ENCODE measurements around the gene CA5A.
"Not testable (repeated sequence)": the region's sequence is repeated elsewhere in the genome, so short reads cannot be mapped to it uniquely, and the experiment has no call there.

CA5A gene

GRCh38 chr16:87887931-87888330 lies 48.4 kb downstream of the CA5A start:
- DNase-seq: not testable (repeated sequence)

GRCh38 chr16:87885371-87885967 lies 50.9 kb downstream of the CA5A start:
- DNase-seq: not testable (repeated sequence)

- DNase-seq: no peak
These were observed 53.8 kb downstream of the CA5A start for GRCh38 chr16:87882436-87883019.

GRCh38 chr16:87881324-87882200 lies 54.8 kb downstream of the CA5A start:
- DNase-seq: no peak

- no peak for DNase-seq
These were observed 56.1 kb downstream of the CA5A start for GRCh38 chr16:87880117-87880696.

GRCh38 chr16:87879411-87880013 lies 56.8 kb downstream of the CA5A start:
- DNase-seq: not testable (repeated sequence)

- no peak for DNase-seq
These were observed 57.6 kb downstream of the CA5A start for GRCh38 chr16:87878704-87879103.

GRCh38 chr16:87877942-87878507 lies 58.3 kb downstream of the CA5A start:
- no peak for DNase-seq

- DNase-seq: peak; percentile 84
These were observed 61.5 kb downstream of the CA5A start for GRCh38 chr16:87874639-87875427.

- not testable (repeated sequence) for DNase-seq
These were observed 65.7 kb downstream of the CA5A start for GRCh38 chr16:87870418-87871291.

- not testable (repeated sequence) for DNase-seq
These were observed 66.4 kb downstream of the CA5A start for GRCh38 chr16:87869879-87870417.

GRCh38 chr16:87869061-87869878 lies 67.1 kb downstream of the CA5A start, which contains the start of gene SLC7A5:
SLC7A5 (minus strand) TSS chr16:87869507; CDS start chr16:87869422, 85 bp downstream.
- peak; percentile 90 for DNase-seq

GRCh38 chr16:87868254-87869029 lies 67.9 kb downstream of the CA5A start:
- DNase-seq: not testable (repeated sequence)

GRCh38 chr16:87865902-87866555 lies 70.3 kb downstream of the CA5A start:
- not testable (repeated sequence) for DNase-seq

GRCh38 chr16:87864331-87864989 lies 71.9 kb downstream of the CA5A start:
- no peak for DNase-seq

- not testable (repeated sequence) for DNase-seq
These were observed 73.0 kb downstream of the CA5A start for GRCh38 chr16:87863327-87863635.

- not testable (repeated sequence) for DNase-seq
These were observed 73.6 kb downstream of the CA5A start for GRCh38 chr16:87862597-87863326.
